Right lobe of liver (tissue), 6 donors: ENCODE data around the gene ROBO2. TPM values are rescaled to one million over a fixed set of nuclear protein-coding genes. Genes with fewer than 3 reads are reported as not detected.

ENCODE experiments used
- ATAC-seq, 4 donors: fragments of 200-7000 bp; cut with Tn5 transposase; one replicate each; pipeline ENCODE4 v1.9.1; 2020; ENCODE audit warnings: mild to moderate bottlenecking in 4 of 4, moderate library complexity in 4 of 4
- DNase-seq, 3 donors: peaks; one replicate each; pipeline ENCODE4 v3.0.0-alpha.2; 2020
- H3K27ac ChIP-seq, 3 donors: fragments of 200-600 bp; one replicate each; pipeline ENCODE4 v1.8.0; 2022
- H3K27me3 ChIP-seq, 2 donors: fragments of 200-600 bp; one replicate each; pipeline ENCODE4 v1.8.0; 2022
- H3K36me3 ChIP-seq, 4 donors: fragments of 200-600 bp; sonication (generic) in 1 of 4; one replicate each; pipeline versions ENCODE4 v1.5.1 to v1.8.0; 2017 to 2022; ENCODE audit warnings: control low read depth in 1 of 4
- H3K4me1 ChIP-seq, 4 donors: fragments of 200-600 bp; sonication (generic) in 1 of 4; one replicate each; pipeline versions ENCODE4 v1.5.1 to v1.8.0; 2017 to 2022; ENCODE audit warnings: control low read depth in 1 of 4
- H3K4me3 ChIP-seq, 3 donors: fragments of 200-600 bp; one replicate each; pipeline ENCODE4 v1.8.0; 2022
- H3K9me3 ChIP-seq, 4 donors: fragments of 200-600 bp; sonication (generic) in 1 of 4; one replicate each; pipeline versions ENCODE4 v1.5.1 to v1.8.0; 2017 to 2022; ENCODE audit warnings: control low read depth in 1 of 4
- CTCF ChIP-seq, 4 donors: fragments of 200-600 bp in 3 of 4; fragments of 450-650 bp in 1 of 4; IDR thresholded peaks; one replicate each; pipeline versions ENCODE4 v1.5.1 to v1.8.0; 2016 to 2022; ENCODE audit warnings: antibody characterized with exemption in 4 of 4, mild to moderate bottlenecking in 2 of 4
- POLR2A ChIP-seq: fragments of 450-650 bp; IDR thresholded peaks from one replicate; pipeline ENCODE4 v1.6.1; 2017; ENCODE audit warnings: antibody characterized with exemption, mild to moderate bottlenecking
- WGBS: methylation state at CpG from one replicate; pipeline ENCODE4 v1.1.6; 2018; ENCODE audit warnings: low coverage, low lambda C conversion rate; ENCODE audit not compliant: insufficient coverage; ENCODE audit errors: missing lambda C conversion rate; 5-methylcytosine and 5-hydroxymethylcytosine counted together
- intact Hi-C, 2 donors: fragments of 100-400 bp; cut with DNase I; formaldehyde crosslinking; loops; one replicate each; pipeline versions ENCODE4 v1.11.2 to v1.14.1; 2022
- total RNA-seq, 6 experiments: library from RNA; depleted of rRNA in 2 of 6; stranded (reverse); fragments of >200 nt in 2 of 6; fragmentation: NEBNext Ultra II Directional in 3 of 6; extraction: Animal tissue kit (Norgen Biotek cat#: 25700) in 3 of 6; gene quantifications; one replicate each; pipeline versions ENCODE4 v1.1.0 to v1.2.4, GENCODE V29; 2016 to 2023
- donor health status: DM: no; HTN: yes; CAD: no.
- donor health status: DM: no; HTN: no; CAD: no.
- donor health status: DM: no; HTN: no; CAD: no.
- donor health status: DM: no; HTN: yes; CAD: no.
- donor health status: DM: no; HTN: yes; CAD: no.

ROBO2 gene
- total RNA-seq, 6 experiments from 2014 or later = 0.07 to 1.7 (median 0.67) TPM

GRCh38 chr3:77338195-77338594, 298.3 kb downstream of the ROBO2 start:
- Histone ChIP-seq H3K27ac (no peak overlapping the region), H3K36me3 (no peaks in the 10 kb centered on the region), H3K4me3 (no peak overlapping the region), H3K27me3 (no peaks in the 10 kb centered on the region), H3K9me3 (no peaks in the 10 kb centered on the region), H3K4me1 (no peaks in the 10 kb centered on the region)
- DNase-seq (no peak), ATAC-seq (no peak)
- TF ChIP-seq POLR2A = no peak
- no peak for TF ChIP-seq CTCF (IDR thresholded peaks at IDR 0.05)
- 47% methylated on average over 5 of the region's 5 CpGs for WGBS
- intact Hi-C loops = no loop called here

GRCh38 chr3:77342027-77342426, 302.1 kb downstream of the ROBO2 start:
- TF ChIP-seq POLR2A (no peak), CTCF (IDR thresholded peaks at IDR 0.05) (no peak)
- Histone ChIP-seq H3K9me3 (no peaks in the 10 kb centered on the region), H3K27me3 (no peaks in the 10 kb centered on the region), H3K36me3 (no peaks in the 10 kb centered on the region), H3K4me3 (no peak overlapping the region), H3K27ac (no peak overlapping the region), H3K4me1 (no peaks in the 10 kb centered on the region)
- DNase-seq = no peak
- WGBS = 85% methylated on average over 6 of the region's 6 CpGs
- no peak for ATAC-seq
- intact Hi-C loops = no loop called here

GRCh38 chr3:77342688-77343087, 302.8 kb downstream of the ROBO2 start:
- 57% methylated on average over 5 of the region's 5 CpGs for WGBS
- no peak for ATAC-seq
- Histone ChIP-seq H3K9me3 (no peaks in the 10 kb centered on the region), H3K27me3 (no peaks in the 10 kb centered on the region), H3K4me3 (no peak overlapping the region), H3K27ac (no peak overlapping the region), H3K36me3 (no peaks in the 10 kb centered on the region), H3K4me1 (no peaks in the 10 kb centered on the region)
- intact Hi-C loops = no loop called here
- DNase-seq = no peak
- no peak for TF ChIP-seq CTCF (IDR thresholded peaks at IDR 0.05)
- TF ChIP-seq POLR2A = no peak

- 85% methylated on average over 2 of the region's 2 CpGs for WGBS
- no peaks in the 10 kb centered on the region for H3K4me1 ChIP-seq
- no peaks in the 10 kb centered on the region for H3K9me3 ChIP-seq
- H3K27ac ChIP-seq = no peak overlapping the region
- no peak for TF ChIP-seq CTCF (IDR thresholded peaks at IDR 0.05)
- no peak for TF ChIP-seq POLR2A
- DNase-seq = no peak
- no peaks in the 10 kb centered on the region for H3K36me3 ChIP-seq
- ATAC-seq = no peak
- no peaks in the 10 kb centered on the region for H3K27me3 ChIP-seq
- no peak overlapping the region for H3K4me3 ChIP-seq
- intact Hi-C loops = no loop called here
Observed at GRCh38 chr3:77345009-77345408, 305.1 kb downstream of the ROBO2 start.

GRCh38 chr3:77348244-77348855, 308.5 kb downstream of the ROBO2 start:
- H3K36me3 ChIP-seq = no peaks in the 10 kb centered on the region
- H3K4me3 ChIP-seq = no peak overlapping the region
- H3K27ac ChIP-seq = no peak overlapping the region
- intact Hi-C loops = no loop called here
- WGBS = 66% methylated on average over 4 of the region's 6 CpGs
- DNase-seq (no peak), ATAC-seq (peak in 2 of 4 donors; percentile 49 to 60)
- TF ChIP-seq POLR2A = no peak
- TF ChIP-seq CTCF (IDR thresholded peaks at IDR 0.05) = peak; percentile 24 to 56 (median 33)
- H3K9me3 ChIP-seq = no peaks in the 10 kb centered on the region
- H3K27me3 ChIP-seq = no peaks in the 10 kb centered on the region
- H3K4me1 ChIP-seq = no peaks in the 10 kb centered on the region
